Liver (tissue), 2 donors: ENCODE data around the gene KDM3B.

Experiments
- ZBTB33 ChIP-seq: IDR thresholded peaks from 2 replicates; pipeline ENCODE4 v1.6.1; 2016; ENCODE audit warnings: antibody characterized with exemption
- TF ChIP-seq, protein P1 (sequence below): fragments of 150-350 bp; IDR thresholded peaks from 2 replicates; pipeline ENCODE4 v1.5.1; 2017; ENCODE audit warnings: improper control_type of control experiment, low read depth, low read length; ENCODE audit not compliant: missing input control
- donor health status: healthy.

- TF ChIP-seq, protein P1, sequence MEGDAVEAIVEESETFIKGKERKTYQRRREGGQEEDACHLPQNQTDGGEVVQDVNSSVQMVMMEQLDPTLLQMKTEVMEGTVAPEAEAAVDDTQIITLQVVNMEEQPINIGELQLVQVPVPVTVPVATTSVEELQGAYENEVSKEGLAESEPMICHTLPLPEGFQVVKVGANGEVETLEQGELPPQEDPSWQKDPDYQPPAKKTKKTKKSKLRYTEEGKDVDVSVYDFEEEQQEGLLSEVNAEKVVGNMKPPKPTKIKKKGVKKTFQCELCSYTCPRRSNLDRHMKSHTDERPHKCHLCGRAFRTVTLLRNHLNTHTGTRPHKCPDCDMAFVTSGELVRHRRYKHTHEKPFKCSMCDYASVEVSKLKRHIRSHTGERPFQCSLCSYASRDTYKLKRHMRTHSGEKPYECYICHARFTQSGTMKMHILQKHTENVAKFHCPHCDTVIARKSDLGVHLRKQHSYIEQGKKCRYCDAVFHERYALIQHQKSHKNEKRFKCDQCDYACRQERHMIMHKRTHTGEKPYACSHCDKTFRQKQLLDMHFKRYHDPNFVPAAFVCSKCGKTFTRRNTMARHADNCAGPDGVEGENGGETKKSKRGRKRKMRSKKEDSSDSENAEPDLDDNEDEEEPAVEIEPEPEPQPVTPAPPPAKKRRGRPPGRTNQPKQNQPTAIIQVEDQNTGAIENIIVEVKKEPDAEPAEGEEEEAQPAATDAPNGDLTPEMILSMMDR: no peak
- no peak for TF ChIP-seq ZBTB33
Observed at GRCh38 chr5:138344887-138345622, 7.4 kb upstream of the KDM3B start.
